DOHH2 (cell line): ENCODE measurements around the gene KAT6B.

Source experiments
- CTCF ChIP-seq: fragments of 200-600 bp; sonication (generic); IDR thresholded peaks from one replicate; pipeline ENCODE4 v1.5.1; 2014; ENCODE audit warnings: antibody characterized with exemption, mild to moderate bottlenecking, low read depth, low read length; ENCODE audit not compliant: poor library complexity, severe bottlenecking
- EZH2phosphoT487 ChIP-seq: fragments of 200-600 bp; sonication (generic); IDR thresholded peaks from 2 replicates; pipeline ENCODE4 v1.6.1; 2017; ENCODE audit warnings: borderline replicate concordance, mild to moderate bottlenecking, antibody characterized with exemption, low read length, moderate library complexity, mixed read lengths

GRCh38 chr10:75029857-75030256 is 203.5 kb downstream of the KAT6B start:
- TF ChIP-seq CTCF (no peak), EZH2phosphoT487 (no peak)
